Peyer's patch (tissue), 4 donors: Measurements from ENCODE around the gene DSCAML1. TPM values are rescaled to one million over a fixed set of nuclear protein-coding genes. Genes with fewer than 3 reads are reported as not detected.

Experiments
- DNase-seq, 3 donors: peaks; one replicate each; pipeline ENCODE4 v3.0.0-alpha.2; 2017 to 2019
- H3K27ac ChIP-seq, 4 donors: fragments of 200-600 bp; sonication (generic); one replicate each; pipeline ENCODE4 v1.5.1; 2016 to 2019
- H3K27me3 ChIP-seq, 2 donors: fragments of 200-600 bp; sonication (generic); one replicate each; pipeline ENCODE4 v1.5.1; 2019
- H3K36me3 ChIP-seq, 3 donors: fragments of 200-600 bp; sonication (generic); one replicate each; pipeline ENCODE4 v1.5.1; 2016 to 2019
- H3K4me1 ChIP-seq, 4 donors: fragments of 200-600 bp; sonication (generic); one replicate each; pipeline ENCODE4 v1.5.1; 2016 to 2019
- H3K4me3 ChIP-seq, 4 donors: fragments of 200-600 bp; sonication (generic); 1 replicate in 3 of 4; 2 replicates in 1 of 4; pipeline ENCODE4 v1.5.1; 2016 to 2019; ENCODE audit warnings: mild to moderate bottlenecking in 1 of 4
- H3K9me3 ChIP-seq, 4 donors: fragments of 200-600 bp; sonication (generic); one replicate each; pipeline ENCODE4 v1.5.1; 2016 to 2019; ENCODE audit warnings: mild to moderate bottlenecking in 1 of 4
- POLR2A ChIP-seq, 2 donors: fragments of 450-650 bp; IDR thresholded peaks; one replicate each; pipeline ENCODE4 v1.5.1; 2017; ENCODE audit warnings: antibody characterized with exemption in 2 of 2, mild to moderate bottlenecking in 2 of 2, moderate library complexity in 2 of 2
- total RNA-seq, 4 donors: library from RNA; depleted of rRNA; stranded (reverse); fragments of >200 nt; gene quantifications; one replicate each; pipeline ENCODE4 v1.1.0, GENCODE V29; 2016
- TF ChIP-seq, protein P1 (sequence below), 6 experiments: fragments of 450-650 bp in 4 of 6; fragments of 200-600 bp in 2 of 6; sonication (generic) in 1 of 6; IDR thresholded peaks; one replicate each; pipeline ENCODE4 v1.5.1; 2017 to 2019; ENCODE audit warnings: antibody characterized with exemption in 6 of 6, mild to moderate bottlenecking in 3 of 6, moderate library complexity in 1 of 6

The DSCAML1 gene
- total RNA-seq, 4 donors from 2014 or later, result 0.18 to 5.8 (median 2.9) TPM

DNA sequence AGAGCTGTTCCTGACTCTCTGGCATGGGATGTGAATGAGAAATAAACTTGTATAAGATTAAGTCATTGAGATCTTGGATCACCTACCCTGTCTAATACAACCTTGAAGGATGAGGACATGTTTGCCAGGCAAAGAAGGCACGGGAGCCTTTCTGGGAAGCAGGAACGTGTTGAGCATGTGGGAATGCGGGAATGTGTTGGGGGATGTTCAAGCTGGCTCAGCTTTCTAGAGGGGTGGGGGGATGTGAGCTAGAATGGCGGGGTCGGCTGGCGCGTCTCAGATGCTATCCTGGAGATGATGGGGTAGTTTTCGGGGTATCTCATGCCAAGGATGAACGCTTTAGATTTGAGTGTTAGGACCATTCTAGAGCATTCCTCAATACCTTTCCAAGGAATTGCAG lies 227.1 kb downstream of the DSCAML1 start:
- no peaks in the 10 kb centered on the region for H3K27me3 ChIP-seq
- peak in 1 of 3 donors; percentile 13 for DNase-seq
- no peak overlapping the region for H3K27ac ChIP-seq
- no peaks in the 10 kb centered on the region for H3K36me3 ChIP-seq
- no peaks in the 10 kb centered on the region for H3K9me3 ChIP-seq
- no peak overlapping the region for H3K4me3 ChIP-seq
- no peak for TF ChIP-seq POLR2A (IDR thresholded peaks at IDR 0.05)
- TF ChIP-seq, protein P1, sequence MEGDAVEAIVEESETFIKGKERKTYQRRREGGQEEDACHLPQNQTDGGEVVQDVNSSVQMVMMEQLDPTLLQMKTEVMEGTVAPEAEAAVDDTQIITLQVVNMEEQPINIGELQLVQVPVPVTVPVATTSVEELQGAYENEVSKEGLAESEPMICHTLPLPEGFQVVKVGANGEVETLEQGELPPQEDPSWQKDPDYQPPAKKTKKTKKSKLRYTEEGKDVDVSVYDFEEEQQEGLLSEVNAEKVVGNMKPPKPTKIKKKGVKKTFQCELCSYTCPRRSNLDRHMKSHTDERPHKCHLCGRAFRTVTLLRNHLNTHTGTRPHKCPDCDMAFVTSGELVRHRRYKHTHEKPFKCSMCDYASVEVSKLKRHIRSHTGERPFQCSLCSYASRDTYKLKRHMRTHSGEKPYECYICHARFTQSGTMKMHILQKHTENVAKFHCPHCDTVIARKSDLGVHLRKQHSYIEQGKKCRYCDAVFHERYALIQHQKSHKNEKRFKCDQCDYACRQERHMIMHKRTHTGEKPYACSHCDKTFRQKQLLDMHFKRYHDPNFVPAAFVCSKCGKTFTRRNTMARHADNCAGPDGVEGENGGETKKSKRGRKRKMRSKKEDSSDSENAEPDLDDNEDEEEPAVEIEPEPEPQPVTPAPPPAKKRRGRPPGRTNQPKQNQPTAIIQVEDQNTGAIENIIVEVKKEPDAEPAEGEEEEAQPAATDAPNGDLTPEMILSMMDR (IDR thresholded peaks at IDR 0.05), result no peak
- no peaks in the 10 kb centered on the region for H3K4me1 ChIP-seq

DNA sequence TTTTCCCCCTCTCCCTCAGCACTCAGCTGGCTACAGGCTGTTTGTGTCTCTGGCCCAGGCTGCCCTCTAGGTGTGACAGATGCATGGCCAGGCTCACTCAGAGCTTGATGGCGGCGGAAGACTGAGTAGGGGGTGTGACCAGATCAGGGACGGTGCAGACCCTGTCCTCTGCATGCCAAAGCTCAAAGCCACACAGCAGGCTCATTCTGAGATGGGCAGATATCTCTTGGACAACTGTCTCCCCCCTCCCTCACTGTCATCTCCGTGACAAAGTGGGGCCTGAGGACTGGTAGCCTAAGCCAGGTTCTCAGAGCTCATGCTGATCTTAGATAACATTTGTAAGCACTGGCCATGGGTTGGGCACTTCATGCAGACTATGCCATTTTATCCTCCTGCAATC lies 231.3 kb downstream of the DSCAML1 start:
- no peaks in the 10 kb centered on the region for H3K27me3 ChIP-seq
- TF ChIP-seq, protein P1 (IDR thresholded peaks at IDR 0.05), result no peak
- no peak for TF ChIP-seq POLR2A (IDR thresholded peaks at IDR 0.05)
- no peaks in the 10 kb centered on the region for H3K9me3 ChIP-seq
- no peak overlapping the region for H3K4me3 ChIP-seq
- no peak overlapping the region for H3K27ac ChIP-seq
- no peaks in the 10 kb centered on the region for H3K36me3 ChIP-seq
- H3K4me1 ChIP-seq, result no peaks in the 10 kb centered on the region
- peak in 1 of 3 donors; percentile 9 for DNase-seq

DNA sequence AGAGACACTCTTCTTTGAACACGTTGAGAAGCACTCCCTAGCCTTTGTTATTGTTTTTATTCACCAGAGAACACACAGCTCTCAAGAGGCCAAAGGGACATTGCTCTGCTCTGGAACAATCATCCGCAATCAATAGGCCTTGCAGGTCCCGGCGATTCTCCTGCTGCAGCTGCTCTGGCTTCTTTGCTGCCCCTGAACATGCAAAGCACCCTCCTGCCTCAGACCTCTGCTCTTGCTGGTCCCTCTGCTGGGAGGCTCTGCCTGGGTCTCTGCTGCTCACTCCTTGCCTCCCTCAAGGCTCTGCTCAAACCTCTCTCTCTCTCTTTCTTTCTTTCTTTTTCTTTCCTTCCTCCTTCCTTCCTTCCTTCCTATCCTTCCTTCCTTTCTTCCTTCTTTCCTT lies 232.7 kb downstream of the DSCAML1 start:
- Histone ChIP-seq H3K4me3 (no peak overlapping the region), H3K9me3 (no peaks in the 10 kb centered on the region), H3K27ac (no peak overlapping the region), H3K36me3 (no peaks in the 10 kb centered on the region), H3K27me3 (no peaks in the 10 kb centered on the region), H3K4me1 (no peaks in the 10 kb centered on the region)
- TF ChIP-seq, protein P1 (IDR thresholded peaks at IDR 0.05), result no peak
- TF ChIP-seq POLR2A (IDR thresholded peaks at IDR 0.05), result no peak
- DNase-seq, result peak in 1 of 3 donors; percentile 15

DNA sequence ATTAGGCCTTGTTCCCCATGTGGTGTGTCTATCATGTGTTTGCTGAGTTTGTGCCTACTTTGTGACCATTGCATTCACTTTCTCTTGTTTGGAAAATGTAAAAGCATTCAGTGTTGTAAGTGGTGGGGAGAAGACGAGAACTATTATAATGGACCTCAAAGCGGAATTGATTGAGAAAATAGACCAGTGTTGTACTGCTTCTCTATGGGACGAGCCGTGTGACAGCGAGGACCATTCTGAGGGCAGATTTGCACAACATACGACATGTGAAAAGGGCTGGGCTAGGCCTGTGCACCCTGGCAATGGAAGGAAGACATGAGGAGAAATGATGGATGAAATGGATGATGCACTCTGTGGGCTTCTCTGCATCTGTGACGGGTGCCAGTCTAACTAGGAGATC lies 233.5 kb downstream of the DSCAML1 start:
- DNase-seq, result peak in 1 of 3 donors; percentile 9

DNA sequence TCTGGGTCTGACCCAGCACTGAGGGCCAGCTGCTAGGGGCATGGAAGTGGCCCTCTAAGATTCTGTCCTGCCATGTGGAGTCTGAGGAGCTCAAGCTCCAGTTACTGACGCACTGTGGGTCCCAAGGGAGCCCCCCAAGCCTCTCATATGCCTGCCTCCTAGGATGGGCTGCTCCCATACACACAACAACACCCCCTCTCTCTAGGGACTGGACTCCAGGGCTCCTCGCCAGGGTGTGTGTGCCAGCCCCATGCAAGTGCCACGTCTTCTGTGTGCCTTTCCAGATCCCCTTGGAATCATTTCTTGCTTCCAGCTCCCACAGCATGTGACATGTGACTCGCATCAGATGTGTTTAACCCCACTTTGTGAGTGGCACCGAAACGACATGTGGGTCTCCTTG lies 234.9 kb downstream of the DSCAML1 start:
- no peak overlapping the region for H3K27ac ChIP-seq
- DNase-seq, result no peak
- no peaks in the 10 kb centered on the region for H3K9me3 ChIP-seq
- no peak overlapping the region for H3K4me3 ChIP-seq
- no peaks in the 10 kb centered on the region for H3K4me1 ChIP-seq
- TF ChIP-seq POLR2A (IDR thresholded peaks at IDR 0.05), result no peak
- H3K36me3 ChIP-seq, result no peaks in the 10 kb centered on the region
- H3K27me3 ChIP-seq, result no peaks in the 10 kb centered on the region

More for the DNA sequence above, 233.5 kb downstream of the DSCAML1 start:
- Histone ChIP-seq H3K27ac (no peak overlapping the region), H3K4me1 (no peaks in the 10 kb centered on the region), H3K27me3 (no peaks in the 10 kb centered on the region), H3K36me3 (no peaks in the 10 kb centered on the region), H3K4me3 (no peak overlapping the region), H3K9me3 (no peaks in the 10 kb centered on the region)
- no peak for TF ChIP-seq POLR2A (IDR thresholded peaks at IDR 0.05)
- TF ChIP-seq, protein P1 (IDR thresholded peaks at IDR 0.05), result no peak

DNA sequence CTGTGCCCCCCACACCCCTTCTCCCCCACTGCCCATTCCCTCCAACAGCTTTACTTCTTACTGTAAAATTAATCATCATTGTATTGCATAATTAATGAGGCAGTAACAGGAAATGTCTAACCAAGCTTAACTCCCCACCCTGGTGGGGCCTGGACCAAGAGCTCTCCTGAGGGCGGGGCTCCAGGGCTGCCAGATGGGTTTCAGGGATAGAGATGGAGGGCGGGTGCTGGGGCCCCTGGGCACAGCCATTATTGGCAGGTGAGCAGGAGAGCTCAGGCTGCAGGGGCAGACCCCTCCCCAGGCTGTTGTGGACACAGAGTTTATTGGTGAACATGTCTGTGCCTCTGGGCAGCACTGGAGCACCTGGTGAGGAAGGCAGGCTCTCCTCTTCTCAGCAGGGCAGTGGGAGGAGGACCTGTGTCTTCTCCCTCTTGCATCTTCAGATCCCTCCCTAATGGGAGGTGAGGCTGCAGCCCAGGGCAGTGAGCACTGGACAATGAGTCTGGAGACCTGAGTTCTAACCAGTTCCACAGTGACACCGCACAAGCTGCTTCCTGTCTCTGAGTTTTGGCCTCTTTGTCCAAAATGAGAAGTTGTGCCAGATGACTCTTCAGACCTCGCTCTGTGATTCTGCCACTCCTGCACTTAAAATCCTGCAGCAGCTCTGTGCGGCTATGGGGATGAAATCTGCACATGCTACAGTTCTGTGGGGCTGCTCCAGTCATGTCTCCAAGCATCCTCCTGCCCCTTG lies 236.1 kb downstream of the DSCAML1 start:
- Histone ChIP-seq H3K27ac (no peak overlapping the region), H3K4me1 (no peaks in the 10 kb centered on the region), H3K9me3 (no peaks in the 10 kb centered on the region), H3K4me3 (no peak overlapping the region), H3K27me3 (no peaks in the 10 kb centered on the region), H3K36me3 (no peaks in the 10 kb centered on the region)
- TF ChIP-seq, protein P1 (IDR thresholded peaks at IDR 0.05), result no peak
- TF ChIP-seq POLR2A (IDR thresholded peaks at IDR 0.05), result no peak
- DNase-seq, result no peak
